Measurements from ENCODE around the gene PGD.

The PGD gene

DNA sequence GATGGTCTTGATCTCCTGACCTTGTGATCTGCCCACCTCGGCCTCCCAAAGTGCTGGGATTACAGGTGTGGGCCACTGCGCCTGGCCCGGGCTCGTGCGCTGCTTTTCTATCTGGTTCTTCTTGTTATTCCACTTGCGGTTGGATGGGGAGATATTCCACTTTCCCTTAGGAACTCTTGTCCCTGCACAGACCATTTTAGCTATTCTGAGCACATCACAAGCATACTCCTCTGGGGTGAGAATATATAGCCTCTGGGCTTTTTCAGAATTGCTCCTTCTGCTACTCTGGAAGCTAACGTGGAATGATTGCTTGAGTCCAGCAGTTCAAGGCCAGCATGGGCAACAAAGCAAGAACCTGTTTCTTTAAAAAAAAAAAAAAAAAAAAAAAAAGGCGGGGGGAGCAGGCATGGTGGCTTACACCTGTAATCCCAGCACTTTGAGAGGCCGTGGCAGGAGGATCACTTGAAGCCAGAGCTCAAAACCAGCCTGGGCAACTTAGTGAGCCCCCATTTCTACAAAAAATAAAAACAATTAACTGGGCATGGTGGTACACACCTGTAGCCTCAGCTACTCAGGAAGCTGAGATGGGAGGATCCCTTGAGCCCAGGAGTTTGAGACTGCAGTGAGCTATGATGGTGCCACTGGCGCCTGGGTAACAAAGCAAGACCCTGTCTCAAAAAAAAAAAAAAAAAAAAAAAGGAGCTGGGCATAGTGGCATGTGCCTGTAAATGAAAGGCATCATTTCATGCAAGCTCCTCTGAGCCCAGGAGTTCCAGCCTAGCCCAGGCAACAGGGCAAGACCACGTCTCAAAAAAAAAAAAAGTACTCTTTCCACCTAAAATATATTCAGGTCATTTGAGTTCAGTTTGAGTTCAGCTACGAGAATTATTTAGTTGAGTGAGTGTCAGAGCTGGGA is 11.8 kb upstream of the PGD start:
- TF ChIP-seq, protein P1, sequence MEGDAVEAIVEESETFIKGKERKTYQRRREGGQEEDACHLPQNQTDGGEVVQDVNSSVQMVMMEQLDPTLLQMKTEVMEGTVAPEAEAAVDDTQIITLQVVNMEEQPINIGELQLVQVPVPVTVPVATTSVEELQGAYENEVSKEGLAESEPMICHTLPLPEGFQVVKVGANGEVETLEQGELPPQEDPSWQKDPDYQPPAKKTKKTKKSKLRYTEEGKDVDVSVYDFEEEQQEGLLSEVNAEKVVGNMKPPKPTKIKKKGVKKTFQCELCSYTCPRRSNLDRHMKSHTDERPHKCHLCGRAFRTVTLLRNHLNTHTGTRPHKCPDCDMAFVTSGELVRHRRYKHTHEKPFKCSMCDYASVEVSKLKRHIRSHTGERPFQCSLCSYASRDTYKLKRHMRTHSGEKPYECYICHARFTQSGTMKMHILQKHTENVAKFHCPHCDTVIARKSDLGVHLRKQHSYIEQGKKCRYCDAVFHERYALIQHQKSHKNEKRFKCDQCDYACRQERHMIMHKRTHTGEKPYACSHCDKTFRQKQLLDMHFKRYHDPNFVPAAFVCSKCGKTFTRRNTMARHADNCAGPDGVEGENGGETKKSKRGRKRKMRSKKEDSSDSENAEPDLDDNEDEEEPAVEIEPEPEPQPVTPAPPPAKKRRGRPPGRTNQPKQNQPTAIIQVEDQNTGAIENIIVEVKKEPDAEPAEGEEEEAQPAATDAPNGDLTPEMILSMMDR (IDR thresholded peaks at IDR 0.05): no peak

DNA sequence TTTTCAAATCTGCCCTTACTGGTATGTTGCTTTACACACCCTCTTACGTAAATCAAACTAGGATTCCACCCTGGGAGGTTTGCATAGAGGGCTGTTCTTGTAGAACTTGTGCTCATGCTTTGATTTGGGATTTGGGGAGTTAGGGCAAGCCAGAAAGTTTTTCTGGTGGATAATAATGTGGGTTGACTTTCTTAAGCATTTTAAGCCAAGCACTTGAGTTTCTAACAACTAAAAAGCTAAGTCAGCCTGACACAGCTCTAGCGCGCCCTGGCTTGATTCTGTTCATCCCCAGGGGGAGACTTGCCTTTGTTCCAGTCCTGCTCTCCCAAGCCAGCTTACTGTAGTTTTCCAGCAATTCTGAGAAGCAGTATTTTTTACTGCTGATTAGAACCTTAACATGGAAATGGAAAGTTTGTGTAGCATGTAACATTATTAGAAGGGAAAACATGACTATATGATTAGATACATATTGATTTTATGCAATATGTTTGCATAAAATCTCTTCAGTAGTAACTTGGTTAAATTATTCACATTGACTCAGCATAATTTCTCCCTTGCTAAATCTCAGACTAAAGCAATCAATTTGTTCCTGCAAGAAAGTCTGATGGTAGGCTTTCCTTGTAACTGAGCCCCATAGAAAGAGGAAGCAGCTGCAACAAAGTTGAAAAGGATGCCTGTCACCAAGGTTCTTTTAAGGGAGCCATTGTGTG is 11.0 kb upstream of the PGD start:
- TF ChIP-seq, protein P1 (IDR thresholded peaks at IDR 0.05): no peak

DNA sequence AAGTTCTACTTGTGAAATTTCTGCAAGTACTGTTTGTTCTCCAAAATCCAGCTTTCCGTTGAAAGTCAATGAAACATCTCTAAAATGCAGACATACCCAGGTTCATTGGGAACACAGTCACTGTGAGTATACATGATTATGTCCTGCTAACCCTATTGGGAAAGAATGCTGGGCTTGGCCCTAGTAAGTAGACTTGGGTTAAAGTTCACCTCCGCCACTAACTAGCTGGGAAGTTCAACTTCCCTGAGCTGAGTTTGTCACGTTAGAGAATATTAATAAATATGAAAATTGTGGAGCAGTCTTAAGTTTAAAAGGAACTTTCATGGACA is 10.5 kb upstream of the PGD start:
- TF ChIP-seq, protein P1 (IDR thresholded peaks at IDR 0.05): no peak

GRCh38 chr1:10389271-10389973 is 9.4 kb upstream of the PGD start:
- TF ChIP-seq, protein P1 (IDR thresholded peaks at IDR 0.05): no peak

DNA sequence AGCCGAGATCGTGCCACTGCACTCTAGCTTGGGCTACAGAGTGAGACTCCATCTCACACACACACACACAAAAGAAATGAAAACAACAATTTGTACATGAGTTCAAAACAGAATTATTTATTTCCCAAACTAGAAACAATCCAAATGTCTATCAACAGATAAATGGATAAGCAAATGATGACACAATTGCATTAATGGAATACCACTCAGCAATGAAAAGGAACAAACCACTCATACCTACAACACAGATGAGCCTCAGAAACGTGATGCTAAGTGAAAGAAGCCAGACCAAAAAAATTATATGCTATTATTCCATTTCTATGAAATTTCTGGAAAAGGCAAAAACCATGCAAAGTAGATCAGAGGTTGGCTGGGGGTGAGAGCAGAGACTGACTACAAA is 2.0 kb upstream of the PGD start:
- TF ChIP-seq, protein P1 (IDR thresholded peaks at IDR 0.05): no peak

- TF ChIP-seq, protein P1 (IDR thresholded peaks at IDR 0.05): no peak
Measured at GRCh38 chr1:10398278-10398733, 558 bp upstream of the PGD start.

DNA sequence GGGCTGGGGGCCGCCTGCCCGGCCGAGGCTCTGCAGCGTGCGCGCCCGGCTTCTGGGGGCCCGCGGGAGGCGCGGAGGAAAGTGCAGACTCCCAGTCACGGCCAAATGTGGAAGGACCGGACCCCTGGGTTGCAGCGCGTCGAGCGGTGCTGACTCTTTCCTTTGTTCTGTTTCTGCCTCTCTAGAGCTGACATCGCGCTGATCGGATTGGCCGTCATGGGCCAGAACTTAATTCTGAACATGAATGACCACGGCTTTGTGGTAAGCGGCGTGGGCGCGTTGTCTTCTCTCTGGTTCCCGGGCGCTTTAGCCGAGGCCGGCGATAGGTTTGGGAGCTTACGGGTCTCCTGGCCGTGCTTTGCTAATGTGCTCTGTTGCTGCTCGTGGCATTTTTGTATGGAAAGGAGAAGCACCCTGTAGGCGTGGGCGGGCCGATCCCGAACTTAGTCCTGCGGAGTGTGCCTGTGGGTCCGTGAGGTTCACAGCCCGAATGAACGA is 629 bp downstream of the PGD start:
- TF ChIP-seq, protein P1 (IDR thresholded peaks at IDR 0.05): no peak
